GM13976 (cell line): ENCODE measurements around the gene IL25.
"Not testable (repeated sequence)": the region's sequence is repeated elsewhere in the genome, so short reads cannot be mapped to it uniquely, and the experiment has no call there.

Source experiments
- DNase-seq: peaks from one replicate; pipeline ENCODE4 v3.0.0; 2012; ENCODE audit warnings: low spot score
- in situ Hi-C: fragments of 300-500 bp; cut with MboI; formaldehyde crosslinking; loops from one replicate; pipeline ENCODE4 v1.12.0; 2022; ENCODE audit warnings: low sequenced_read_pairs, mixed read lengths, inconsistent platforms; ENCODE audit not compliant: unreplicated experiment
- TF ChIP-seq, protein P1 (sequence below): IDR thresholded peaks from 2 replicates; pipeline ENCODE4 v1.5.1; 2012; ENCODE audit warnings: borderline replicate concordance, mild to moderate bottlenecking; ENCODE audit not compliant: insufficient read depth; ENCODE audit errors: extremely low read depth, missing control alignments, control extremely low read depth

The IL25 gene

DNA sequence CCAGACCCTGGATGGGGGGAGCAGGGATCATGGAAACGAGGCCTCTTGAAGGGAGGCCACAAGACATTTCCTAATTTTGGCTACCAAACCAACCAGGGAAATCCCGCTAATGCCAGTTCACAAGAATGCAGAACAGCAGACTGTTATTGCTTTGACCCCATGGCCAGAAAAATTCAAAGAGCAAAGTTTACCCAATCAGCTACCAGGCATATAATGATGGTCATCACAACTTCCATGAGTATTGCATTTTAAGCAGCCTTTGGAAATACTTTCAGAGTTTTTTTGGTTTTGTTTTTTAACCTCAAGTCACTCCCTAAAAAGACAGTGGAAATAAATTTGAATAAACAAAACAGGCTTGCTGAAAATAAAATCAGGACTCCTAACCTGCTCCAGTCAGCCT is at the start of gene IL25:
TSS of gene IL25 (plus strand) at position 301 of the 400 bp plus-strand sequence.
- DNase-seq: no peak
- in situ Hi-C loops: no loop called here
- TF ChIP-seq, protein P1, sequence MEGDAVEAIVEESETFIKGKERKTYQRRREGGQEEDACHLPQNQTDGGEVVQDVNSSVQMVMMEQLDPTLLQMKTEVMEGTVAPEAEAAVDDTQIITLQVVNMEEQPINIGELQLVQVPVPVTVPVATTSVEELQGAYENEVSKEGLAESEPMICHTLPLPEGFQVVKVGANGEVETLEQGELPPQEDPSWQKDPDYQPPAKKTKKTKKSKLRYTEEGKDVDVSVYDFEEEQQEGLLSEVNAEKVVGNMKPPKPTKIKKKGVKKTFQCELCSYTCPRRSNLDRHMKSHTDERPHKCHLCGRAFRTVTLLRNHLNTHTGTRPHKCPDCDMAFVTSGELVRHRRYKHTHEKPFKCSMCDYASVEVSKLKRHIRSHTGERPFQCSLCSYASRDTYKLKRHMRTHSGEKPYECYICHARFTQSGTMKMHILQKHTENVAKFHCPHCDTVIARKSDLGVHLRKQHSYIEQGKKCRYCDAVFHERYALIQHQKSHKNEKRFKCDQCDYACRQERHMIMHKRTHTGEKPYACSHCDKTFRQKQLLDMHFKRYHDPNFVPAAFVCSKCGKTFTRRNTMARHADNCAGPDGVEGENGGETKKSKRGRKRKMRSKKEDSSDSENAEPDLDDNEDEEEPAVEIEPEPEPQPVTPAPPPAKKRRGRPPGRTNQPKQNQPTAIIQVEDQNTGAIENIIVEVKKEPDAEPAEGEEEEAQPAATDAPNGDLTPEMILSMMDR: no peak

DNA sequence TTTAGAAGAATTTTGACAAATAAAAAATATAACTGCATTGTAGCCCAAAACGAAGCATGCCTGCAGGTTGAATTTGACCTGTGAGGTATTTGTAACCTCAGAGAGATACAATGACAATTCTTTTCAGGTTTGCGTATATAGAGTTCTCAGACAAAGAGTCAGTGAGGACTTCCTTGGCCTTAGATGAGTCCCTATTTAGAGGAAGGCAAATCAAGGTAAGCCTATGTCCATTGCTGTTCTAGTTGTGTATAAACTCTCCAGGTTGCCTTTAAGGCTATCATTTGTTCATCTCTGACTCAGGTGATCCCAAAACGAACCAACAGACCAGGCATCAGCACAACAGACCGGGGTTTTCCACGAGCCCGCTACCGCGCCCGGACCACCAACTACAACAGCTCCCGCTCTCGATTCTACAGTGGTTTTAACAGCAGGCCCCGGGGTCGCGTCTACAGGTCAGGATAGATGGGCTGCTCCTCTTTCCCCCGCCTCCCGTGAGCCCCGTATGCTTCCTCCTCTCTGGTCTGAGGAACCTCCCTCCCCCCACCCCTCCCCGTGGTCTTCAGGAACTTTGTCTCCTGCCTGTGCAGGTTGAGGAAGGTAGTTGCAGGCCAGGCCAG is 48.7 kb upstream of the IL25 start:
- in situ Hi-C loops: no loop called here
- DNase-seq: no peak
- TF ChIP-seq, protein P1: no peak

DNA sequence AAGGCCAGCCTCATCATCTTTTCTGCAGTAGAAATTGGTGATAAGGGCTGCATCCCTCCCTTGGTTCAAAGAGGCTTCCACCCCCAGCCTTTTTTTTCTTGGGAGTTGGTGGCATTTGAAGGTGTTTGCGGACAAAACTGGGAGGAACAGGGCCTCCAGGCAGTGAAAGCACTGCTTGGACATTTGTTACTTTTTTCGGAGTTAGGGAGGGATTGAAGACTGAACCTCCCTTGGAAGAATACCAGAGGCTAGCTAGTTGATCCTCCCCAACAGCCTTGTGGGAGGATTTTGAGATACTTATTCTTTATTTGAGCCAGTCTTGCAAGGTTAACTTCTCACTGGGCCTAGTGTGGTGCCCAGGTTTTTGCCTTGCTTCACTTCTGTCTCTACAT is 48.2 kb upstream of the IL25 start:
- TF ChIP-seq, protein P1: no peak
- no peak for DNase-seq
- in situ Hi-C loops: no loop called here

DNA sequence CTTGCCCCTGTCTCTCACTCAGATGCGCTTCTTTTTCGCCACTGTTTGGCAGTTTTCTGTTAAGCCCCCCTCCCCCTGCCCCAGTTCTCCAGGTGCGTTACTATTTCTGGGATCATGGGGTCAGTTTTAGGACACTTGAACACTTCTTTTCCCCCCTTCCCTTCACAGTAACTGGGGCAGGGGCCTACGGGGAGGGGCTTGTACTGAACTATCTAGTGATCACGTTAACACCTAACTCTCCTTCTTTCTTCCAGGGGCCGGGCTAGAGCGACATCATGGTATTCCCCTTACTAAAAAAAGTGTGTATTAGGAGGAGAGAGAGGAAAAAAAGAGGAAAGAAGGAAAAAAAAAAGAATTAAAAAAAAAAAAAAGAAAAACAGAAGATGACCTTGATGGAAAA is 47.6 kb upstream of the IL25 start:
- DNase-seq: no peak
- TF ChIP-seq, protein P1: no peak
- in situ Hi-C loops: no loop called here

DNA sequence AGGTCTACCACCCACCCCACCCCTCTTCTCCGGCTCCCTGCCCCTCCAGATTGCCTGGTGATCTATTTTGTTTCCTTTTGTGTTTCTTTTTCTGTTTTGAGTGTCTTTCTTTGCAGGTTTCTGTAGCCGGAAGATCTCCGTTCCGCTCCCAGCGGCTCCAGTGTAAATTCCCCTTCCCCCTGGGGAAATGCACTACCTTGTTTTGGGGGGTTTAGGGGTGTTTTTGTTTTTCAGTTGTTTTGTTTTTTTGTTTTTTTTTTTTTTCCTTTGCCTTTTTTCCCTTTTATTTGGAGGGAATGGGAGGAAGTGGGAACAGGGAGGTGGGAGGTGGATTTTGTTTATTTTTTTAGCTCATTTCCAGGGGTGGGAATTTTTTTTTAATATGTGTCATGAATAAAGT is 46.9 kb upstream of the IL25 start:
- in situ Hi-C loops, DNase-seq: not testable (repeated sequence)

DNA sequence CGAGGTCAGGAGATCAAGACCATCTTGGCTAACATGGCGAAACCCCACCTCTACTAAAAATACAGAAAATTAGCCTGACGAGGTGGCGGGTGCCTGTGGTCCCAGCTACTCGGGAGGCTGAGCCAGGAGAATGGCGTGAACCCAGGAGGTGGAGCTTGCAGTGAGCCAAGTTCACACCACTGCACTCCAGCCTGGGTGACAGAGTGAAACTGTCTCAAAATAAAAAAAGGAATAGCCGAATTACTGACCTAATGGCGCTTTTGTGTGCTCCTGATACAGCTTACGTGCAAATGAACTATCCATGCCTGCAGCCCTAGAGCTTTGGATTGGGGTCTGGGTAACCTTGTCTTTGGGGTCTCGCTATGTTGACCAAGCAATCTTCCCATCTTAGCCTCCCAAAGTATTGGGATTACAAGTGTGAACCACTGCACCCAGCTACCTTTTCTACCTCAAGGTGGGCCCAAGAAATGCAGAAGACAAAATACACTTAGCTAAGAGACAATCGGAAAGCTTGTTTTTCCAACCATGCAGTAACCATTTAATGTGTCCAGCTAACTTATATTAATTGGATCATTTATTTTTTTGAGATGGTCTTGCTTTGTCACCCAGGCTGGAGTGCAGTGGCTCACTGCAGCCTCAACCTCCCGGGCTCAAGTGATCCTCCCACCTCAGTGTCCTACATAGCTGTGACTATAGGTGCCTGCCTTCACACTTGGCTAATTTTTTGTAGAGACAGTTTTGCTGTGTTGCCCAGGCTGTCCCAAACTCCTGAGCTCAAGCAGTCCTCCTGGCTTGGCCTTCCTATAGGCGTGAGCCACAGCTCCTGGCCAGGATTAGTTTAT is 45.9 kb upstream of the IL25 start:
- DNase-seq: no peak
- in situ Hi-C loops: no loop called here
- TF ChIP-seq, protein P1: no peak
